ENCODE measurements around the gene RHOF. TPM values are rescaled to one million over a fixed set of nuclear protein-coding genes. Genes with fewer than 3 reads are reported as not detected.

Gene RHOF
- total RNA-seq, 8 experiments from 2014 or later = 2.8 to 13.7 (median 6.8) TPM

DNA sequence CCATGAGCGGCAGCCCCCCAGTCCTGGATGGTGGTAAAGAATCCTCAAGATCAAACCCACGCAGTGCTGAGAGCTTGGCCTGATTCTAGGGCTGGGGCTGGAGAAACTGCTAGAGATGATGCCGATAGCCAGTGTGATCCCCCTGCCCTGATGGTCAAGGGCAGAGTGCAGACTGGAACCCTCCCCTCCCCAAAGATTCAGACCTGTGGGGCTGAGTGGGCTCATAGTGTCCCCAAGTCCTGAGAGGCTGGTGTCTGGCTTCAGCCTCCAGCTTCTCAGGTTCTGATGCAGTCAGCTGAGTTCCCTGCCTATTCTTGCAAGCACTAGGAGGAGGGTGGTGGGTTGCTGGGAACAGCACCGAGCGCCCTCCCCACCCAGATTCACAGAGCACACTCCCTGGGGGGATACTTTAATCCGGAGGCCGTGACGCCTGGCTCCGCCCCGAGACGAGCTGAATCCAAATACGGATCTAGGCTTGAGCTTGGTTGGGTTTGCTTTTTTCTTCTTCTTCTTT, 11.9 kb downstream of the RHOF start:
- ATAC-seq (replicated peaks in 6 of 8) = peak; percentile 43 to 88 (median 60)
- Histone ChIP-seq H3K27ac (no peak overlapping the region), H3K4me3 (no peak overlapping the region), H3K4me1 (replicated peaks in 1 of 2) (peaks cover 0 to 2% of the 10 kb centered on the region in 2 donors)
- in situ Hi-C loops (cut with MboI; ENCODE audit: low pct_unique_long_range_greater_than_20kb in 2 of 9, low sequenced_read_pairs in 9 of 9, unreplicated experiment in 9 of 9) = loop anchor here in 2 of 9 experiments (25.0 kb wide), 1 partner anchor 94 kb away; no protein-coding TSS in a partner anchor
- 5 to 92% (median 44%) methylated on average over 1 to 8 of the region's 12 CpGs; no CpG with 5 or more reads in 2 of the 10 experiments for WGBS, 10 experiments

- in situ Hi-C loops (cut with MboI; ENCODE audit: low pct_unique_long_range_greater_than_20kb in 2 of 9, low sequenced_read_pairs in 9 of 9, unreplicated experiment in 9 of 9) = loop anchor here in 2 of 9 experiments (25.0 kb wide), 1 partner anchor 93 kb away; no protein-coding TSS in a partner anchor
- Histone ChIP-seq H3K27ac (no peak overlapping the region), H3K4me3 (no peak overlapping the region), H3K4me1 (replicated peaks in 1 of 2) (peaks cover 0 to 2% of the 10 kb centered on the region in 2 donors)
- 89 to 100% (median 95%) methylated on average over 2 to 9 of the region's 11 CpGs; no CpG with 5 or more reads in 3 of the 10 experiments for WGBS, 10 experiments
- ATAC-seq (replicated peaks in 6 of 8) = no peak
Observed at GRCh38 chr12:121780429-121780828, 13.1 kb downstream of the RHOF start.

GRCh38 chr12:121779422-121779895, 14.0 kb downstream of the RHOF start:
- H3K4me3 ChIP-seq = no peak overlapping the region
- WGBS, 10 experiments = 87 to 100% (median 94%) methylated on average over 1 to 9 of the region's 17 CpGs; no CpG with 5 or more reads in 6 of the 10 experiments
- no peak for ATAC-seq (replicated peaks in 6 of 8)
- peaks cover 0 to 2% of the 10 kb centered on the region in 2 donors for H3K4me1 ChIP-seq (replicated peaks in 1 of 2)
- H3K27ac ChIP-seq = no peak overlapping the region
- in situ Hi-C loops (cut with MboI; ENCODE audit: low pct_unique_long_range_greater_than_20kb in 2 of 9, low sequenced_read_pairs in 9 of 9, unreplicated experiment in 9 of 9) = loop anchor here in 4 of 9 experiments (10.0 to 25.0 kb wide), 3 partner anchors 75 to 92 kb away; no protein-coding TSS in a partner anchor

DNA sequence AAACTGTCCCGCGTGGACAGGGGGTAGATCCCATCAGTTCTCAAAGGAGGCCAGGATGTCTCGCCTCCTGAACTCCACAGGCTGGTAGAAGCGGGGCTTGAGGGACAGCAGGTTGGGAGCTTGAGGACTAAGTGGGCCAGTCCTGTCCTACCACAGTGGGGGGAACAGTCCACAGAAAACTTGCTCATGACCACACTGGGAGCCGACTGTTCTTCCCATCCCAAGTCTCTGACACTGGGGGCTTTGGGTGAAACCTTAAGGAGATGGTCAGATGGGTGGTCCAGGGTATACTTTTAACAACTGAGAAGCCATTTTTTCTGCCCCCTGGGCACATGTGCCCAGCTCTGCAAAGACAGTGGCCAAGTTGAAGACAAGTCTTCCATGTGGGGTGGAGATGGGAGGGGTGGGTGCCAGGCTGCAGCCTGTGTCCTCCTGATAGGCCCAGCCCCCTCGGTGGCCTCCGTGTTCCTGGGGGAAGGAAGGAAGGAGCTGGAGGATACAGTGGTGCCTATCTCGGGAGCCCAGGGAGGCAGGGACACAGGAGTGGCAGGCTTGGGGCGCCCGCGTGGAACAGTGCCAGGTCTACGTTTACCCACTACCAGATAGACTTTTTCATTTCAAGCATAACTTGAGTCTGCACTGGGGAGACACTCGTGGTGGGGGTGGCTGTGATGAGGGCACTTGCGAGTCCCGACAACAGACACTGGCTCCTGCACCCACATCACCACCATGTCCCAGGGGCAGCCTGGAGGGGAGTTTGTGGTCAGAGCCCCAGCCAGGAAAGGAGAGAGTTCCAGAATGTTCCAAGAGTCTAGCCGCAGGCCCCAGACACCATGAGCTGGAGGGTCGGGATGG, 14.7 kb downstream of the RHOF start:
- H3K4me3 ChIP-seq = no peak overlapping the region
- 60 to 100% (median 89%) methylated on average over 1 to 10 of the region's 17 CpGs; no CpG with 5 or more reads in 5 of the 10 experiments for WGBS, 10 experiments
- no peak overlapping the region for H3K27ac ChIP-seq
- no peak for ATAC-seq (replicated peaks in 6 of 8)
- H3K4me1 ChIP-seq (replicated peaks in 1 of 2) = peaks cover 0 to 2% of the 10 kb centered on the region in 2 donors
- in situ Hi-C loops (cut with MboI; ENCODE audit: low pct_unique_long_range_greater_than_20kb in 2 of 9, low sequenced_read_pairs in 9 of 9, unreplicated experiment in 9 of 9) = loop anchor here in 4 of 9 experiments (10.0 to 25.0 kb wide), 3 partner anchors 74 to 91 kb away; no protein-coding TSS in a partner anchor

GRCh38 chr12:121776190-121777098, 17.0 kb downstream of the RHOF start:
- in situ Hi-C loops (cut with MboI; ENCODE audit: low pct_unique_long_range_greater_than_20kb in 2 of 9, low sequenced_read_pairs in 9 of 9, unreplicated experiment in 9 of 9) = loop anchor here in 4 of 9 experiments (10.0 to 25.0 kb wide), 3 partner anchors 72 to 89 kb away; no protein-coding TSS in a partner anchor
- peak; percentile 22 to 71 (median 42) for ATAC-seq (replicated peaks in 6 of 8)
- WGBS, 10 experiments = 4 to 100% (median 74%) methylated on average over 1 to 5 of the region's 24 CpGs
- H3K4me1 ChIP-seq (replicated peaks in 1 of 2) = peaks cover 0 to 3% of the 10 kb centered on the region in 2 donors
- no peak overlapping the region for H3K4me3 ChIP-seq
- no peak overlapping the region for H3K27ac ChIP-seq

GRCh38 chr12:121775501-121775900, 18.0 kb downstream of the RHOF start:
- WGBS, 10 experiments = 64% methylated on average over 3 of the region's 16 CpGs; no CpG with 5 or more reads in 9 of the 10 experiments
- no peak overlapping the region for H3K4me3 ChIP-seq
- peaks cover 0 to 9% of the 10 kb centered on the region in 2 donors for H3K4me1 ChIP-seq (replicated peaks in 1 of 2)
- H3K27ac ChIP-seq = no peak overlapping the region
- ATAC-seq (replicated peaks in 6 of 8) = peak in 2 of 8 experiments; percentile 3 to 7
- in situ Hi-C loops (cut with MboI; ENCODE audit: low pct_unique_long_range_greater_than_20kb in 2 of 9, low sequenced_read_pairs in 9 of 9, unreplicated experiment in 9 of 9) = loop anchor here in 4 of 9 experiments (10.0 to 25.0 kb wide), 3 partner anchors 71 to 88 kb away; no protein-coding TSS in a partner anchor

DNA sequence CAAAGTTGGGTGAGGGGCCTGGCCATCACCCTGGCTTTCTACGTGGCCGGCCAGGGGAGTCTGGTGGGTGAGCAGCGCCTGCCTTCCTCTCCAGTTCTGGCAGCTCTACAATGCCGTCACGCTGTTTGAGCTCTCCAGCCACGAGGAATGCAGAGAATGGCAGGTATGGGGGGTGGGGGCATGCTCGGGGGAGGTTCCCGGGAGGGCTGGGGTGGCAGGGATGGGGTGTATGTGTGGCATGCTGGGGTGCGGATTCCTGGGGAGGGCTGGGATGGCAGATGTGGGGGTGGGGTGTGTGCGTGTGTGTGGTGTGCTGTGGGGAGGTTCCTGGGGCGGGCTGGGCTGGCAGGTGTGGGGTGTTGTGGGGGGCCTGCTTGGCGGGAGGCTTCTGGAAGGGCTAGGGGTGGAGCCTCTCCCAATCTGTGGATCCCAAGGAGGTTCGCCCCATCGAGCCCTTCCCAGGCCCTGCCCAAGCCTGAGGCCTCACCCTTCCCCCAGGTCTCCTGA, 18.5 kb downstream of the RHOF start:
- in situ Hi-C loops (cut with MboI; ENCODE audit: low pct_unique_long_range_greater_than_20kb in 2 of 9, low sequenced_read_pairs in 9 of 9, unreplicated experiment in 9 of 9) = loop anchor here in 4 of 9 experiments (10.0 to 25.0 kb wide), 3 partner anchors 70 to 88 kb away; no protein-coding TSS in a partner anchor
- WGBS, 10 experiments = 60% methylated on average over 1 of the region's 14 CpGs; no CpG with 5 or more reads in 9 of the 10 experiments
- Histone ChIP-seq H3K4me1 (replicated peaks in 1 of 2) (peaks cover 0 to 9% of the 10 kb centered on the region in 2 donors), H3K4me3 (no peak overlapping the region), H3K27ac (no peak overlapping the region)
- no peak for ATAC-seq (replicated peaks in 6 of 8)

DNA sequence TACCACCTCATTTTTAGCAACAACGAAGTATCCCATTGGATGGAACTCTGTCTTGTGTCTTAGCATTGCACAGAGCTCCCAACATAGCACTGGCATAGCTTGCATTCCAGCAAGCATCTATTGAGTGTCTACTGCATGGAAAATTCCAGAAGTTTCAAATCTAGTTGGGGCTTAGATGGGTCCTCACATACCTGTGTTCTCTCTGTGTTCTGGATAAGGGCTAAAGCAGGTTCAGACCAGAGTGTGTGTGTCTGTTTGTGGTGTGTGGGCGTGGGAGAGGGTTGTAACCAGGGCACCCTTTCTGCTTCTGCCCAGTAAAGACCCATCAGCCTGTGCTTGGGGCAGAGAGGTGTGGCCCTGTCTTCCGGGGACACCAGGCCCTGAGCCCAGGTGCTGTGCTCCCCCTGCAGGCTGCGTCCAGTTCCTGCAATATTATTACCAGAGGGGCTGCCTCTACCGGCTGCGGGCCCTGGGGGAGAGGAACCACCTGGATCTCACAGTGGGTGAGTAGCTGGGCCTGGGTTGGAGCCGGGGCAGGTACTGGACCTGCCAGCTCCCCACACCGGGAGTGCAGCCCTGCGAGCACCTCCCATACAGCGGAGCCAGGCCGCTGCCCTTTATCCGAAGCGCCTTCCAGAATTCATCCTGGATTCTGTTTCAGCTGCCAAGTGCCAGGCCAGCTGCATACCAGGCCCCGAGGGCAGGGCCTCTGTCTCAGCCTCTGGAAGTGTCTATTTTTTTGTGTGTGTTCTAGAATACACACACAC, 20.3 kb downstream of the RHOF start:
- Histone ChIP-seq H3K4me1 (replicated peaks in 1 of 2) (peaks cover 0 to 9% of the 10 kb centered on the region in 2 donors), H3K27ac (no peak overlapping the region), H3K4me3 (no peak overlapping the region)
- 42 to 100% (median 70%) methylated on average over 1 to 6 of the region's 14 CpGs; no CpG with 5 or more reads in 1 of the 10 experiments for WGBS, 10 experiments
- peak; percentile 55 to 86 (median 70) for ATAC-seq (replicated peaks in 6 of 8)
- in situ Hi-C loops (cut with MboI; ENCODE audit: low pct_unique_long_range_greater_than_20kb in 2 of 9, low sequenced_read_pairs in 9 of 9, unreplicated experiment in 9 of 9) = loop anchor here in 2 of 9 experiments (10.0 kb wide), 2 partner anchors 68 to 78 kb away; no protein-coding TSS in a partner anchor

DNA sequence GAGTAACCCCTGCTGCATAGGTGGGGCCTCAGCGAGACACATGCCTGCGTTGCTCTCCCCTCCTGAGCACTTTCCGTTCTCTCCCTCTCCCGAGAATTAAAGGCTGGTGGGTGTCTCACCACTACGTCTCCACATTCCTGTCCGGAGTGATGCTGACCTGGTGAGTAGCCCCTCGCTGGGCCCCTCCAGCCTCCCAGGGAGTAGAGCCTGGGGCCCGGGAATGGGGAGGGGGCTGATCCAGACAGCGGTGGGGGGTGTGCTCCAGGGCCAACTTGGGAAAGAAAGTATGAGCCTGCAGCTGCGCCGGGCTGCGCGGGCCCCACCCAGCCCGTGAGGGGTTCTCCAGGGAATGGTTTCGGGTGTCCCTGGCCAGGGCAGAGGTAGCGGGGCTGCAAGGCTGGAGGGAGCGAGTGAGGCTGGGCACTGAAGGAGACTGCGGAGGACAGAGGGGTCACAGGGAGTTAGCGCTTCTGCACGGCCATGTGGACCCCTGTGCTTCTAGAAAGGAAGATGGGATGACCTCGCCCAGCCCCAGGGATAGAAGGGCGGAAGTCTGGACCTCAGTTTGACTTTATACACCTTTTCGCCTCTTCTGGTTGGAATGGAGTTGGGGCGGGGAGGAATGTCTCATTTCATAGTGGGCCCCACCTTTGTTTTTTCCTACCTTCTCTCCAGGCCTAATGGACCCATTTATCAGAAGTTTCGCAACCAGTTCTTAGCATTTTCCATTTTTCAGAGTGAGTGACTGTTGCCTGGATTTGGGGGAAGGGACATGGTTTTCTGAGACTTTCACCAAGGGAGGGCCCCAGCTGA, 22.5 kb downstream of the RHOF start:
- no peak overlapping the region for H3K27ac ChIP-seq
- no peak overlapping the region for H3K4me3 ChIP-seq
- WGBS, 10 experiments = 85 to 100% (median 90%) methylated on average over 1 to 5 of the region's 25 CpGs; no CpG with 5 or more reads in 5 of the 10 experiments

GRCh38 chr12:121770388-121770787, 23.1 kb downstream of the RHOF start:
- no peak for ATAC-seq (replicated peaks in 6 of 8)
- in situ Hi-C loops (cut with MboI; ENCODE audit: low pct_unique_long_range_greater_than_20kb in 2 of 9, low sequenced_read_pairs in 9 of 9, unreplicated experiment in 9 of 9) = loop anchor here in 2 of 9 experiments (10.0 kb wide), 2 partner anchors 66 to 76 kb away; no protein-coding TSS in a partner anchor
- Histone ChIP-seq H3K4me1 (replicated peaks in 1 of 2) (peaks cover 14 to 24% of the 10 kb centered on the region in 2 donors), H3K27ac (no peak overlapping the region), H3K4me3 (no peak overlapping the region)
- 70 to 92% (median 80%) methylated on average over 1 to 3 of the region's 9 CpGs; no CpG with 5 or more reads in 5 of the 10 experiments for WGBS, 10 experiments

More for the DNA sequence above, 22.5 kb downstream of the RHOF start:
- ATAC-seq (replicated peaks in 6 of 8) = no peak
- H3K4me1 ChIP-seq (replicated peaks in 1 of 2) = peaks cover 9 to 18% of the 10 kb centered on the region in 2 donors
- in situ Hi-C loops (cut with MboI; ENCODE audit: low pct_unique_long_range_greater_than_20kb in 2 of 9, low sequenced_read_pairs in 9 of 9, unreplicated experiment in 9 of 9) = loop anchor here in 2 of 9 experiments (10.0 kb wide), 2 partner anchors 66 to 76 kb away; no protein-coding TSS in a partner anchor

All from motor neuron (in vitro differentiated cells).